HG02610 (cell line): ENCODE measurements around the gene GLRA3.
"Not testable (repeated sequence)": the region's sequence is repeated elsewhere in the genome, so short reads cannot be mapped to it uniquely, and the experiment has no call there.

Experiments
- ATAC-seq: cut with Tn5 transposase; IDR thresholded peaks from one replicate; pipeline ENCODE4 v1.9.1; 2021; ENCODE audit warnings: mild to moderate bottlenecking, moderate library complexity; ENCODE audit not compliant: unreplicated experiment

GLRA3 gene

GRCh38 chr4:174813292-174813691 lies 15.8 kb downstream of the GLRA3 start:
- no peak for ATAC-seq

- ATAC-seq: no peak
These were observed 18.2 kb downstream of the GLRA3 start for GRCh38 chr4:174810834-174811233.

GRCh38 chr4:174808836-174809235 lies 20.2 kb downstream of the GLRA3 start:
- no peak for ATAC-seq

DNA sequence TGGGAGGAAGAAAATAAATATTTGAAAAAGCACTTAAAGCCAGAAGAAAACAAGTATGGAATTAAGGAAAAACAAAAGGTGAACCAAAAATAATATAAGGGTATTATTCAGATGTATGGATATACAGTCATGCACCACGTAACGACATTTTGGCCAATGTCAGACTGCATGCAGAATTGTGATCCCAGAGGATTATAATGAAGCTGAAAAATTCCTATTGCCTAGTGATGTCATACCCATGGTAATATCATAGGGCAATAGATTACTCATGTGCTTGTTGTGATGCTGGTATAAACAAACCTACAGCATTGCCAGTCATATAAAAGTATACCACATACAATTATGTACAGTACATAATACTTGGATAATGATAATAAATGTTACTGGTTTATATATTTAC lies 20.9 kb downstream of the GLRA3 start:
- ATAC-seq: no peak

DNA sequence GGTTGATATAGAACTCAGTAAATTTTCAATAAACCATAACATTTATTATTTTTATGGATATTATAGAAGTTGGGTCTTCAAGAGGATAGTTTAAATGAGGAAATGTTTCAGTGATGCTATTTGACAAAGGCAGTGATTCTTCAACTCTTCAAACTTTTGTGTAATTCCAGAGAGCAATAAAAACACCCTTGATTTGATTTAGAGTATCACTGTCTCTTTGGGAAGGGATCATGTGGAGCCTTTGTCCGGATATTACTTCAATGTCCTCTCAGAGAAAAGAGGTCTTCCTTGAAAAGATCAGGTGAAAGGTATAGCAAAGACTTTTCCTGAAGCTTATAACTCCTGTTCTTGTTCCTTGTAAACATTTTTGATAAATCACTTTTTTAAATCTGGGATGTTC lies 23.3 kb downstream of the GLRA3 start:
- ATAC-seq: no peak

DNA sequence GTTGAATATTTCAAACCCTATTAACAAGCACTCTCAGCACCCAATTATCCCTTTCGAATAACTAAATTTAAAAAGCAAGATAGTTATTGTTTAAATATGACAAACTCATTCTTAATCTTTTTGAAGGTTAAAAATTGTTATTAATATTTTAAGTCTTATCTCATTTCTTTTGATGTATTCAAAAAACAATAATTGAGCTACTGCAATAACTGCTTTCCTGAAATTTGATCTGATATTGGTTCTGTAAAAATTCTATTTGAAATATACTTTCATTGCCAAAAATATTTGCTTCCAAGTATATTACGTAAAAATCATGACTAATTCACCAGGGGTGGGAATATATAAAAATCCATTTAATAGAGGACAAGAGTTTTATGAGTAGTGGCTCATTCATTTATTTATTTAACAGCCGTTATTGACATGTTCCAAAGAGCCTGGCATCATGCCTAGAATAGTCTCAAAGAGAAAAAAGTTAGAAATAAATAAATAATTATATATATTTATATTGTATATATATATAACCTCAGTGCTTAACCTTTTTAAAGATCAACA lies 34.4 kb downstream of the GLRA3 start:
- ATAC-seq: no peak

DNA sequence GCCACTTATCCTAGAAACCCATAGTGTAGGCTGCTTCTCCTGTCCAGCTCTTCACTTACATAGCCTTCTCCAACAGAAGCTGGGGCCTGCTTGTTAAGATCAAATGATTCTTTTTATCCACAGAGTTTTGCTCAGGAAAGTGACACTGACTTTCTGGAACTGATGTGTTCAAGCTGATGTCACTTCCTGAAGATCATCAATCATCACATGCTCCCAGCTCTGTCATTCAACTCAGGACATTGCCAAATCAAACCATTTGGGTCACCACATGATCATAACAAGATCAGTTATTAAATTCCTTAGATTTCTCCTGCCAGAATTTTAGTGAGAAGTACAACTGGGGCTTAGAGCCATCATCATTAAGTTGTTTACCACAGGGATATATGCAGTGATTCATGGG lies 39.4 kb downstream of the GLRA3 start:
- no peak for ATAC-seq

GRCh38 chr4:174778274-174778986 lies 50.6 kb downstream of the GLRA3 start:
- not testable (repeated sequence) for ATAC-seq

DNA sequence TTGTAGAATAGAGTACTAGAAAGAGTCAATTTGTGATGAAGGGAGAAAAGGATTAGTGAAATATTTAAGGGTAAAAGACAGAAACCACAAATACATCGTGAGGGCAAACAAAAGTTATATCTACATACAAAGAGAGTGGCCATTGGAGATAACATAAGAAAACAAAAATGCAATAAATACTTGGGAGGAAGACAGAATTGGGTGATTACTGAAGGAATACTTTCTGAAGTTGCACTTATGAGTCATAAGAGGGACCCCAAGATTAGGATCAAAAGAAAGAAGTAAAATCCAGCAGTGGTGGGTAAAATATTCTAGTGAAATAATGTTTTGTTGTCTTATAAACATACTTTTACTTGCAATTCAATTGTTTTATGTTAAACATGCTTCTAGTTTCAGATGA lies 53.7 kb downstream of the GLRA3 start:
- ATAC-seq: no peak

GRCh38 chr4:174764105-174764729 lies 64.8 kb downstream of the GLRA3 start:
- ATAC-seq: peak; percentile 67

DNA sequence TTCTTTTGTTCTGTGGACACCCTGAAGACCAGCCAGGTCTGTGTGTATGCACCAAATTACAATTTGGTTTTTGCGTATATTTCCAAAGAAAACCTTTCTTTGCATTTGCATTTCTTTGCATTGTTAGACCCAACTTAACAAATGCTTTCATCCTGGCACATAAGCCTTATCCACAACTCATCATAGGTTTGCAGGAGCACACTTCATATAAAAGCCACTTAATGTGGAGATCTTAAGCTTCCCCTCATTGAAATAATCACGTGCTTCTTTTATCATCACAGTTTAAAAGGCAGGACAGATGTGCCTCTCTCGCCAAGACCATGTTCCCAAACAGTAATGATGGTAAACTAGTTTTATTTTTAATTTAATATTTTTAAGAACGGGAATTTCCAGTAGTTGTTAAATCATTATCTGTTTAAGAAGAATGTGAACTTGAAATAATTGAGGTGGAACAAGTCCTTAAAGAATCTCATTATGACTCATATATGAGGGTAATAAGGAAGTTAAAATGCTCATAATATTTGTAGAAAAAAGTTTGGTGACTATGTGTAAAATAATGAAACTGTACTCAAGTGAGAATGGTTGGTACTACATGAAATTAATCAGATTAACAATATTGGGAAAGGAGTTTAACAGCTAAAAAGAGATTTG lies 65.5 kb downstream of the GLRA3 start:
- peak; percentile 86 for ATAC-seq

GRCh38 chr4:174761451-174761850 lies 67.6 kb downstream of the GLRA3 start:
- no peak for ATAC-seq

DNA sequence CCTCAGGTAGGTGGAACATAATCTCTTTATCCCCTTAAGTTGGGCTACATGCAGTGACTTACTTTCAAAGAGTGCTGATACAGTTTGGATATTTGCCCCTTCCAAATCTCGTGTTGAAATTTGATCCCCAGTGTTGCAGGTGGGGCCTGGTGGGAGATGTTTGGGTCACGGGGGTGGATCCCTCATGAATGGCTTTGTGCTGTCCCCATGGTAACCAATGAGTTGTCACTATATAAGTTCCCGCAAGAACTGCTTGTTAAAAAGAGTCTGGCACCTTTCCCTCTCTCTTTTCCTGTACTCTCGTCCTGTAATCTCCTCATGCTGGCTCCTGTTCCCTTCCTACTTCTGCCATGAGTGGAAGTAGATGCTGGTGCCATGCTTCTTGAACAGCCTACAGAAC lies 71.3 kb downstream of the GLRA3 start:
- no peak for ATAC-seq

GRCh38 chr4:174753021-174753420 lies 76.0 kb downstream of the GLRA3 start:
- no peak for ATAC-seq

DNA sequence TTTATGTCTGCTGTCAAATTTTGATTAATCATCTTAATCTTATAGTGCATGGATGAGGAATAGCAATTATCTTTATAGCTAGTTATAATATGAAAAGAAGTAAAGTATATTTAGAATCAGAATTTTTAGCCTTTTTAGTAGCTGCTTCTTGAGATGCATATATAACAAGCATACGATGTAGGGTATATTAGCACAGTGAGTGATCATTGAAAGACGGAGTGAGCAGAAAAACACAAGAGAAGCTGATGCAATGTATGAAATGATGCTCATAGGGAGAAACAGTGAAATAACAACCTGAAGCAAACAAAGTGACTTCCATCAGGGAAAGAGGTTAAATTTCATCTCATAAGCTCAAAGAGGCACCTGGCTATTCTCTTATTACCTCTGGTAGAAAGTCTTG lies 77.0 kb downstream of the GLRA3 start:
- ATAC-seq: no peak

DNA sequence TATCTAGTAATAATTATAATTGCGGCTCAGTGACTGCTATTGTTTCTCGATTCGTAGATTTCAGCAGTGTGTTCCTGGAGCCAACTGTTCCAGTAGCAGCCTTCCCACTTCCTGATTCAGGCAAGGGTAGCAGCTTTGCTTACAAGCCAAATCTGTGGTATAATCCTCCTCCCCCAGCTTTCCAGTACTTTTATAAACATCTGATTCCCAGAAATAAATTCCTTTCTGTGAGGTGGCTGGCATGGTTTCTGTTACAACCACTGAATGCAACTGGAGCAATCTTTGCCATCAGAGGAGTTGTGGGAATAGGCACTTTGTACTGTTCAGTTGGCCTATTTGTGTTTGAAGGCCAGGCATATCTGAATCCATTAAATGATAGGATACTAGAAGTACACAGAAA lies 80.0 kb downstream of the GLRA3 start:
- no peak for ATAC-seq

DNA sequence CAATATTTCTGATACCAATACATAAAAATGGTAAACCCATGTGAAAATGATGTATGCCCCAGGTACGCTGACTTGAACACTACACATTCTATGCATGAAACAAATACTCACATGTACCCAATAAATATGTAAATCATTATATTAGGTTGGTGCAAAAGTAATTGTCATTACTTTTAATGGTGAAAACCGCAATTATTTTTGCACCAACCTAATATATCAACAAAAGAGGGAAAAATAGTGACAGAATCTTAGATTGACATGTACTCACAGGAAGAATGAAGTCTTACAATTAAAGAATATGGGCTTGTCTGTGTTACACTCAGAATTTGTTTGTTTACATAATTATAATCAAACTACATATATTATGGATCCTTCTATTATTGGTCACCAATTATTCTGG lies 82.3 kb downstream of the GLRA3 start:
- no peak for ATAC-seq

- ATAC-seq: no peak
These were observed 86.5 kb downstream of the GLRA3 start for GRCh38 chr4:174742561-174742960.

GRCh38 chr4:174739576-174739975 lies 89.5 kb downstream of the GLRA3 start:
- no peak for ATAC-seq

DNA sequence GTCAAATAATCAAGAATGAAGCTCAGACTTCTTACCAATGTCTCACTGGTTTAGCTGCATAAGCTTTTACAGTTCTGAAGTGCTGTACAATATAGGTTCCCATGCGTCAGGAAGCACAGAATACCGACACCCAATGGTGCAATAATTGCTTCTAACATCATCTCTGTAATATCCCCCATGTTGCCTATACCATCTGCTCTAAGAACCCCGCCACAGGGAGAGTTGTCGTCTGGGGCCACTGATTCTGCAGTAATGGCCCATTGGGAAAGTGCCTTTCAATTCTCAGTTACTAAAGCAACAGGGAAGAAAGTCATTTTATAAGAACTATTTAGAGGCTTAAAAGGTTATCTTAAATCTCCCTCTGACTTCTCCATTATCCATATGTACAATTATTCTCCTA lies 94.9 kb downstream of the GLRA3 start:
- ATAC-seq: no peak

- no peak for ATAC-seq
These were observed 111.2 kb downstream of the GLRA3 start for GRCh38 chr4:174717828-174718227.
